GM12865 (cell line): ENCODE data around the gene FITM1.

Experiments used
- DNase-seq: peaks from one replicate; pipeline ENCODE4 v3.0.0; 2010; ENCODE audit warnings: low read depth
- H3K4me3 ChIP-seq: 2 replicates; pipeline ENCODE4 v1.5.1; 2011; ENCODE audit warnings: mild to moderate bottlenecking, low read depth, low read length, control low read depth
- CTCF ChIP-seq: IDR thresholded peaks from 2 replicates; pipeline ENCODE4 v1.5.1; 2011; ENCODE audit warnings: low read length, control low read depth, low read depth, inconsistent platforms; ENCODE audit not compliant: insufficient read depth; ENCODE audit errors: missing control alignments

Gene FITM1

GRCh38 chr14:24106672-24107271 lies 23.7 kb upstream of the FITM1 start:
- H3K4me3 ChIP-seq: no peak overlapping the region
- TF ChIP-seq CTCF: no peak
- DNase-seq: no peak

GRCh38 chr14:24108336-24108874 lies 22.1 kb upstream of the FITM1 start:
- TF ChIP-seq CTCF: no peak
- no peak for DNase-seq
- H3K4me3 ChIP-seq: no peak overlapping the region

GRCh38 chr14:24110060-24110459 lies 20.4 kb upstream of the FITM1 start:
- H3K4me3 ChIP-seq: no peak overlapping the region
- TF ChIP-seq CTCF: no peak
- no peak for DNase-seq

- TF ChIP-seq CTCF: no peak
- no peak for DNase-seq
- H3K4me3 ChIP-seq: no peak overlapping the region
Observed at GRCh38 chr14:24110523-24110922, 19.9 kb upstream of the FITM1 start.

- no peak for TF ChIP-seq CTCF
- peak overlapping the region; percentile 89 for H3K4me3 ChIP-seq
- DNase-seq: no peak
Observed at GRCh38 chr14:24113379-24113800, 17.1 kb upstream of the FITM1 start.

- DNase-seq: peak; percentile 95
- H3K4me3 ChIP-seq: peak overlapping the region; percentile 89
- TF ChIP-seq CTCF: no peak
Observed at GRCh38 chr14:24113801-24114531, 16.5 kb upstream of the FITM1 start.
